BE2C (cell line): ENCODE data around the gene MAP3K10.

Experiments used
- DNase-seq: peaks from one replicate; pipeline ENCODE4 v3.0.0-alpha.2; 2020
- H3K27me3 ChIP-seq: fragments of 250-450 bp; sonication (Bioruptor Pico); 2 replicates; pipeline ENCODE4 v1.5.1; 2020; ENCODE audit warnings: mild to moderate bottlenecking
- H3K36me3 ChIP-seq: fragments of 250-450 bp; sonication (Bioruptor Pico); 2 replicates; pipeline ENCODE4 v1.5.1; 2020; ENCODE audit warnings: mild to moderate bottlenecking
- H3K4me1 ChIP-seq: fragments of 250-450 bp; sonication (Bioruptor Pico); 2 replicates; pipeline ENCODE4 v1.5.1; 2020
- H3K4me3 ChIP-seq: 2 replicates; pipeline ENCODE4 v1.5.1; 2011; ENCODE audit warnings: low read depth, low read length
- H3K9me3 ChIP-seq: fragments of 250-450 bp; sonication (Bioruptor Pico); 2 replicates; pipeline ENCODE4 v1.5.1; 2020
- TF ChIP-seq, protein P1 (sequence below): IDR thresholded peaks from 2 replicates; pipeline ENCODE4 v1.5.1; 2012; ENCODE audit warnings: mild to moderate bottlenecking, low read depth, low read length

The MAP3K10 gene

DNA sequence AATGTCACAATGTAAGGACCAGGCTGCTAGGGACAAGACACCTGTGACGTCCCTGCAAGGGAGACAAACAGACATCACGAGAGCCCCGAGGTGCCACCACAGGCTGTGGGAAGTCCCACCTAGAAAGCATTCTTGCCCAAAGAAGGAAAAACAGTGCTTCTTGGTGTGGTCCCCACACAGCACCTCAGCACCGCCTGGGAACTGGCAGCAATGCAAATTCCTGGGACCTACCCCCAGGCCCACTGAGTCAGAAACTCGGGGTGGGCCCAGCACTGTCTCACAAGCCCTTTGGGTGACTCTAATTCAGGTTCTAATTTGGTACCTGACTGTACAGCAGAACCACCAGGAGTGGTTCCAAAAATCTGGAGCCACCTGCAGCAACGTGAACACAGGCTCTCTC lies 49.1 kb downstream of the MAP3K10 start:
- H3K9me3 ChIP-seq: no peaks in the 10 kb centered on the region
- H3K4me1 ChIP-seq: no peaks in the 10 kb centered on the region
- DNase-seq: no peak
- TF ChIP-seq, protein P1, sequence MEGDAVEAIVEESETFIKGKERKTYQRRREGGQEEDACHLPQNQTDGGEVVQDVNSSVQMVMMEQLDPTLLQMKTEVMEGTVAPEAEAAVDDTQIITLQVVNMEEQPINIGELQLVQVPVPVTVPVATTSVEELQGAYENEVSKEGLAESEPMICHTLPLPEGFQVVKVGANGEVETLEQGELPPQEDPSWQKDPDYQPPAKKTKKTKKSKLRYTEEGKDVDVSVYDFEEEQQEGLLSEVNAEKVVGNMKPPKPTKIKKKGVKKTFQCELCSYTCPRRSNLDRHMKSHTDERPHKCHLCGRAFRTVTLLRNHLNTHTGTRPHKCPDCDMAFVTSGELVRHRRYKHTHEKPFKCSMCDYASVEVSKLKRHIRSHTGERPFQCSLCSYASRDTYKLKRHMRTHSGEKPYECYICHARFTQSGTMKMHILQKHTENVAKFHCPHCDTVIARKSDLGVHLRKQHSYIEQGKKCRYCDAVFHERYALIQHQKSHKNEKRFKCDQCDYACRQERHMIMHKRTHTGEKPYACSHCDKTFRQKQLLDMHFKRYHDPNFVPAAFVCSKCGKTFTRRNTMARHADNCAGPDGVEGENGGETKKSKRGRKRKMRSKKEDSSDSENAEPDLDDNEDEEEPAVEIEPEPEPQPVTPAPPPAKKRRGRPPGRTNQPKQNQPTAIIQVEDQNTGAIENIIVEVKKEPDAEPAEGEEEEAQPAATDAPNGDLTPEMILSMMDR: no peak
- no peaks in the 10 kb centered on the region for H3K27me3 ChIP-seq
- H3K4me3 ChIP-seq: no peak overlapping the region
- peaks cover 49% of the 10 kb centered on the region for H3K36me3 ChIP-seq

DNA sequence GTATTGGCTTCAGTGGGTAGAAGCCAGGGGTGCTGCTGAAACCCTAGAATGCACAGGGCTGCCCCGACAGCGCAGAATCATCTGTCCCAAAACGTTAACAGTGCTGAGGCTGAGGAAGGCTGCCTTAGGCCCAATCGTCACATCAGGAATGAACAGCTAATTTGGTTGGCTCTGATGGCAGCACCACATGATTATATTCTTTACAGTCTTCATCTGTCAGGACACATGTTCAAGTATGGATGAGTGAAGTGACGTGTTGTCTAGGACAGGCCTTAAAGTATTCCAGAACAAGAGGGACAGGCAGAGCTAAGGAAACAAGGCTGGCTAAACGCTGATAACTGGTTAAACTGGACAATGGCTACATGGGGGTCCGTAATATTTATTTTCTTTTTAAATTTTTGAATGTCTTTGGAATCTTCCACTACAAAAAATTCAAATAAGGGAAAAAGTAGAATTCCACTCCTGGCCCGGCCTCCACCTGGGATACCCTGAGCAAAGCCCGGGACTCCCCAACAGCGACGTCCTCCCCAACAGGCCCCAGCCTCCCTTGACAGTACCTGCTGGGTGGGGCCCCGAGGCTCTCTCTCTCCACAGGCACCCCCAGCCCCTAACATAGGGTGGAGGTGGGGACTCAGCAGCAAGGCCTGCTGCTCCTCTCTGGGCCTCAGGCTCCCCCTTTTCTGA lies 50.0 kb downstream of the MAP3K10 start:
- no peak for DNase-seq
- H3K27me3 ChIP-seq: no peaks in the 10 kb centered on the region
- H3K36me3 ChIP-seq: peaks cover 45% of the 10 kb centered on the region
- H3K4me3 ChIP-seq: no peak overlapping the region
- TF ChIP-seq, protein P1: no peak
- H3K9me3 ChIP-seq: no peaks in the 10 kb centered on the region
- H3K4me1 ChIP-seq: no peaks in the 10 kb centered on the region

DNA sequence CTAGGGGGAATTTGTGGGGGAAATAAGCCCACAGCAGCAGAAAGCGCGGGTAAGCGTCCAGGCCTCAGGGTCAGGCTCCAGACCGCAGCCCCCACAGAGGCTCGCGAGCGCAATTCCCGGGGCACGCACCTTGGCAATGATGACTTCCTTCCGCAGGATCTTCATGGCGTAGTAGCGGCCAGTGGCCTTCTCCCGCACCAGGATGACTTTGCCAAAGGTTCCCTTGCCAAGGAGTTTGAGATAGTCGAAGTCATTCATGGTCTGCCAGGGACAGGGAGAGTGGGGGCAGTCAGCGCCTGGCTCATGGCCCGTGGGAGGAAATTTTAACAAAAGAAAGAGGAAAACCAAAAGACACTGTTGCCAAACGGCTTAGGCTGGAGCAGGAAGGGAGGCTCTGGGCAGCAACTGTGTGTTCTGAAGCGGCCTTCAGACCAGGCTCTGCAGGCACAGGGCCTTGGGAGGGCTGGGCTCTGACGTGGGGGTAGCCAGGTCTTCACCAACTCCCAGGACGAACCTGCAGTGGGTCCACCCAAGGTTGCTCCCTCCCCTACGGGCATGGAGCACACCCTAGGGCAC lies 50.7 kb downstream of the MAP3K10 start:
- Histone ChIP-seq H3K27me3 (no peaks in the 10 kb centered on the region), H3K4me1 (no peaks in the 10 kb centered on the region), H3K4me3 (no peak overlapping the region), H3K9me3 (no peaks in the 10 kb centered on the region), H3K36me3 (peaks cover 45% of the 10 kb centered on the region)
- no peak for DNase-seq
- TF ChIP-seq, protein P1: no peak

DNA sequence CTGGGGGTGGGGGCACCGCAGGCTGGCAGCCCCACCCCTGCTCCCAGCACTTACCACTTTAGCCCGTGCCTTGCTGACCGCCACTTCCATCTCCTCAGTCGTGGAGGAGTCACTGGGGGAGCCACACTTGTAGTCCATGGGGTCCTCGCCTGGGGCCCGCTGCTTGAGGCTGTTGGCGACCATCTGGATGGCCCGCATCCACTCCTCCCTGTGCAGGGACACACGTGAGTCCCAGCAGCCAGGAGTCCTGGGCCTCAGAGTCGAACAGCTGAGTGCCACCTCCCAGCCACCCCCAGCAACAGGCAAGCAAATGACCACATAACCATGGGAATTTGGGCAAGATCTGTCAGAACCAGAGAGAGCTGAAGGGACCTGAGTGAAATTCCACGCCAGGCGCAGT lies 51.3 kb downstream of the MAP3K10 start:
- H3K9me3 ChIP-seq: no peaks in the 10 kb centered on the region
- no peaks in the 10 kb centered on the region for H3K4me1 ChIP-seq
- no peak overlapping the region for H3K4me3 ChIP-seq
- no peak for DNase-seq
- no peaks in the 10 kb centered on the region for H3K27me3 ChIP-seq
- TF ChIP-seq, protein P1: no peak
- peaks cover 39% of the 10 kb centered on the region for H3K36me3 ChIP-seq

DNA sequence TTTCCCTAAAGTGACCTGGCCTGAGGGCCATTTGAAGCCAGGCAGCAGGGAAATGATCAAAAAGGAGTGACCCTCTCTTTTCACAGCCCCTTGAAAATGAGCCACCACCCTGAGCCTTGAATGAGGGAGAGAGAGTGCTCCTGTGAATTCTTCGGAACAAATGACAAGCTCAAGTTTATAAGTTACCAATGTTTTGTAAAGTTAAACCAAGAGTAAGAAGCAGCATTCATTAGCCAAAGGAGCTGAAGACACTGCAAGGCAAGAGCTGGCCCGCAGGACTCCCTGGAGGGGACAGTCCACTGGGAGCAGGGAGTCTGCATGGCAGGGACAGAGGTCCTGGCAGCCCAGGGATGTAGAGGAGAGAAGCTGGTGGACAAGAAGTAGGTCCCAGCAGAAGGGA lies 52.0 kb downstream of the MAP3K10 start:
- DNase-seq: no peak
- Histone ChIP-seq H3K36me3 (peaks cover 32% of the 10 kb centered on the region), H3K27me3 (no peaks in the 10 kb centered on the region), H3K9me3 (no peaks in the 10 kb centered on the region), H3K4me3 (no peak overlapping the region), H3K4me1 (no peaks in the 10 kb centered on the region)
- TF ChIP-seq, protein P1: no peak

DNA sequence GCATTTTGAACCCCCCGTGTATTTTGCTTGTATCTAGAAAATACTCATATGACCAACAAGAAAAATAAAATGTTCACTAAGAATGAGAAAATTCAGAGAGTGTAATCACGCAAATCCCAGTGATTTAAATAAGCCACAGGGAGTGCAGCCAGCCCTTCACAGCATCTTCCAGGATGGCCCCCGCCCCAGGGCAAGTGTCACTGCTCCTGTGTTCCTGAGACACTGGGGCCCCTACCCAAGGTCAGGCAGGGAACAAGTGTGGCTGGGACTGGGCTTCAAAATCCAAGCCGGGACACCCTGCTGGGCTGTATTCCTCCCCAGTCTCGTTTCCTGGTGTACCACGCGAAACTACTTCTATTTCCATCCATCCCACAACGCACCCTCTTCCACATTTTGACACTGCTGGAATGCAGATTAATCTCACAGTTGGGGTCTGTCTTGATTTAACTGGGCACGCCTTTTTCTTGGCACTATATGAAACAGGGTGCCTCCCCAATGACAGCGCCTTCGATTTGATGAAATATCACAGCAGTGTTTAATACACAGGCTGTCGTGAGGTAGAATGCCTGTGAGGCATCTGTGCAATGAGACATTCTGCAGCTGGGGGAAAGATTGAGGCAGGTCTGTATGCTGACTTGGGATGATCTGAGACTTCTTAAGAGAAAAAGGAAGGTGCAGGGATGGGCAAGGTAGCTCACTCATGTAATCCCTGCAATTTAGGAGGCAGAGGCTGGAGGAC lies 53.5 kb downstream of the MAP3K10 start:
- Histone ChIP-seq H3K27me3 (no peaks in the 10 kb centered on the region), H3K36me3 (peaks cover 18% of the 10 kb centered on the region)
- no peak for DNase-seq

More for the DNA sequence above, 53.5 kb downstream of the MAP3K10 start:
- H3K4me3 ChIP-seq: no peak overlapping the region
- TF ChIP-seq, protein P1: no peak
- no peaks in the 10 kb centered on the region for H3K9me3 ChIP-seq
- H3K4me1 ChIP-seq: no peaks in the 10 kb centered on the region
